Upper lobe of right lung (tissue), 1 donor: ENCODE results near the gene VSIG10L2. TPM values are rescaled to one million over a fixed set of nuclear protein-coding genes. Genes with fewer than 3 reads are reported as not detected.

ENCODE experiments used
- ATAC-seq: fragments of 200-7000 bp; cut with Tn5 transposase; one replicate; pipeline ENCODE4 v1.9.1; 2020; ENCODE audit warnings: mild to moderate bottlenecking, moderate library complexity
- DNase-seq: peaks from one replicate; pipeline ENCODE4 v3.0.0-alpha.2; 2020
- H3K27ac ChIP-seq: fragments of 200-600 bp; one replicate; pipeline ENCODE4 v1.8.0; 2022
- H3K27me3 ChIP-seq: fragments of 200-600 bp; one replicate; pipeline ENCODE4 v1.8.0; 2022; ENCODE audit warnings: mild to moderate bottlenecking
- H3K36me3 ChIP-seq: fragments of 200-600 bp; one replicate; pipeline ENCODE4 v1.8.0; 2022
- H3K4me1 ChIP-seq: fragments of 200-600 bp; one replicate; pipeline ENCODE4 v1.8.0; 2022
- H3K4me3 ChIP-seq: fragments of 200-600 bp; one replicate; pipeline ENCODE4 v1.8.0; 2022; ENCODE audit warnings: mild to moderate bottlenecking
- H3K9me3 ChIP-seq: fragments of 200-600 bp; one replicate; pipeline ENCODE4 v1.8.0; 2022
- CTCF ChIP-seq: fragments of 200-600 bp; IDR thresholded peaks from one replicate; pipeline ENCODE4 v1.8.0; 2022; ENCODE audit warnings: antibody characterized with exemption
- intact Hi-C: fragments of 100-400 bp; cut with DNase I; formaldehyde crosslinking; loops from one replicate; pipeline ENCODE4 v1.11.0; 2022
- long read RNA-seq: library from polyadenylated mRNA; unstranded; transcript quantifications from one replicate; pipeline ENCODE4 v2.0.0, GENCODE V29; 2021
- total RNA-seq: library from RNA; stranded (reverse); fragmentation: NEBNext Ultra II Directional; extraction: Animal tissue kit (Norgen Biotek cat#: 25700); gene quantifications from one replicate; pipeline ENCODE4 v1.2.1, GENCODE V29; 2021
- donor health status: DM: no; HTN: yes; CAD: no; lungs with severe emphysema.

VSIG10L2 gene
- not detected for total RNA-seq
- long read RNA-seq = 0 reads

GRCh38 chr11:125945797-125946520 is at the start of gene VSIG10L2:
Gene VSIG10L2 (plus strand): TSS chr11:125946044. CDS start chr11:125946056, 12 bp downstream.
- DNase-seq (peak; percentile 46), ATAC-seq (no peak)
- H3K27me3 ChIP-seq = peaks cover 6% of the 10 kb centered on the region
- H3K4me1 ChIP-seq = no peaks in the 10 kb centered on the region
- H3K36me3 ChIP-seq = no peaks in the 10 kb centered on the region
- H3K4me3 ChIP-seq = no peak within 1 kb of the TSS
- no peak within 1 kb of the TSS for H3K27ac ChIP-seq
- intact Hi-C loops = no loop called here
- no peak for TF ChIP-seq CTCF
- no peaks in the 10 kb centered on the region for H3K9me3 ChIP-seq

GRCh38 chr11:125901872-125902271 is 44.0 kb upstream of the VSIG10L2 start:
- ATAC-seq = no peak
- peak overlapping the region; percentile 74 for H3K4me3 ChIP-seq
- peaks cover 23% of the 10 kb centered on the region for H3K36me3 ChIP-seq
- no peak for DNase-seq
- H3K4me1 ChIP-seq = peaks cover 22% of the 10 kb centered on the region
- H3K27ac ChIP-seq = no peak overlapping the region
- no peak for TF ChIP-seq CTCF
- no peaks in the 10 kb centered on the region for H3K9me3 ChIP-seq
- intact Hi-C loops = no loop called here
- H3K27me3 ChIP-seq = peaks cover 30% of the 10 kb centered on the region

- ATAC-seq (peak; percentile 20), DNase-seq (no peak)
- Histone ChIP-seq H3K27me3 (peaks cover 30% of the 10 kb centered on the region), H3K27ac (peak overlapping the region; percentile 74), H3K4me1 (peaks cover 22% of the 10 kb centered on the region), H3K36me3 (peaks cover 23% of the 10 kb centered on the region), H3K9me3 (no peaks in the 10 kb centered on the region), H3K4me3 (peak overlapping the region; percentile 74)
- intact Hi-C loops = no loop called here
- TF ChIP-seq CTCF = no peak
Measured at GRCh38 chr11:125902277-125902926, 43.4 kb upstream of the VSIG10L2 start.

- DNase-seq = peak; percentile 96
- no peaks in the 10 kb centered on the region for H3K9me3 ChIP-seq
- peaks cover 22% of the 10 kb centered on the region for H3K4me1 ChIP-seq
- H3K4me3 ChIP-seq = peak within 1 kb of the TSS; percentile 74
- peaks cover 30% of the 10 kb centered on the region for H3K27me3 ChIP-seq
- H3K36me3 ChIP-seq = peaks cover 23% of the 10 kb centered on the region
- ATAC-seq = peak; percentile 97
- intact Hi-C loops = no loop called here
- peak within 1 kb of the TSS; percentile 74 for H3K27ac ChIP-seq
- TF ChIP-seq CTCF = no peak
Measured at GRCh38 chr11:125902927-125903710, 42.7 kb upstream of the VSIG10L2 start, which contains the start of gene PUS3. Gene PUS3 (minus strand): TSS chr11:125903206. CDS start chr11:125896284, 6,922 bp downstream.

- Histone ChIP-seq H3K27ac (no peak within 1 kb of the TSS), H3K36me3 (peaks cover 14% of the 10 kb centered on the region), H3K27me3 (peaks cover 30% of the 10 kb centered on the region), H3K4me3 (peak within 1 kb of the TSS; percentile 74), H3K4me1 (peaks cover 22% of the 10 kb centered on the region), H3K9me3 (no peaks in the 10 kb centered on the region)
- intact Hi-C loops = no loop called here
- no peak for TF ChIP-seq CTCF
- ATAC-seq = peak; percentile 29
- DNase-seq = no peak
Measured at GRCh38 chr11:125903711-125904659, 41.9 kb upstream of the VSIG10L2 start, which contains the start of gene DDX25. Gene DDX25 (plus strand): TSS chr11:125904508. CDS start chr11:125904518, 10 bp downstream.
